ENCODE measurements around the gene FHIT. TPM values are rescaled to one million over a fixed set of nuclear protein-coding genes. Genes with fewer than 3 reads are reported as not detected.

FHIT gene
- total and polyA plus RNA-seq, 4 donors, result 2.1 to 14.7 (median 6.6) TPM

- Histone ChIP-seq H3K27me3 (ENCODE audit: control insufficient read depth in 4 of 4, insufficient read depth in 4 of 4, low read length in 3 of 4) (no peaks in the 10 kb centered on the region), H3K36me3 (ENCODE audit: control insufficient read depth in 4 of 4, insufficient read depth in 3 of 4, low read depth in 1 of 4, low read length in 3 of 4) (no peaks in the 10 kb centered on the region), H3K9ac (ENCODE audit: low read depth in 1 of 2, low read length in 2 of 2) (no peak overlapping the region), H3K4me1 (ENCODE audit: control insufficient read depth in 4 of 4, insufficient read depth in 4 of 4, low read length in 3 of 4) (no peaks in the 10 kb centered on the region), H3K9me3 (ENCODE audit: control insufficient read depth in 4 of 4, low read length in 3 of 4) (no peaks in the 10 kb centered on the region), H3K4me3 (ENCODE audit: low read depth in 1 of 3, low read length in 3 of 3) (no peak overlapping the region), H3K27ac (ENCODE audit: low read depth in 1 of 2, low read length in 2 of 2) (no peak overlapping the region)
- WGBS, result 94% methylated on average over 9 of the region's 9 CpGs
- no peak for TF ChIP-seq EGR1 (IDR thresholded peaks at IDR 0.05; ENCODE audit: low read depth in 2 of 2)
- DNase-seq (ENCODE audit: low spot score), result no peak
Observed at GRCh38 chr3:60633644-60634043, 617.6 kb downstream of the FHIT start.

GRCh38 chr3:60631509-60631908 is 619.7 kb downstream of the FHIT start:
- Histone ChIP-seq H3K27ac (ENCODE audit: low read depth in 1 of 2, low read length in 2 of 2) (no peak overlapping the region), H3K4me1 (ENCODE audit: control insufficient read depth in 4 of 4, insufficient read depth in 4 of 4, low read length in 3 of 4) (no peaks in the 10 kb centered on the region), H3K9ac (ENCODE audit: low read depth in 1 of 2, low read length in 2 of 2) (no peak overlapping the region), H3K4me3 (ENCODE audit: low read depth in 1 of 3, low read length in 3 of 3) (no peak overlapping the region), H3K9me3 (ENCODE audit: control insufficient read depth in 4 of 4, low read length in 3 of 4) (no peaks in the 10 kb centered on the region), H3K27me3 (ENCODE audit: control insufficient read depth in 4 of 4, insufficient read depth in 4 of 4, low read length in 3 of 4) (no peaks in the 10 kb centered on the region), H3K36me3 (ENCODE audit: control insufficient read depth in 4 of 4, insufficient read depth in 3 of 4, low read depth in 1 of 4, low read length in 3 of 4) (no peaks in the 10 kb centered on the region)
- 97% methylated on average over 8 of the region's 8 CpGs for WGBS
- no peak for DNase-seq (ENCODE audit: low spot score)
- TF ChIP-seq FOXA2 (IDR thresholded peaks at IDR 0.05) (no peak), ZBTB33 (IDR thresholded peaks at IDR 0.05) (no peak), TAF1 (conservative IDR thresholded peaks at IDR 0.05) (no peak), GABPA (IDR thresholded peaks at IDR 0.05 in 1 of 2, conservative IDR thresholded peaks at IDR 0.05 in 1 of 2) (no peak), CTCF (IDR thresholded peaks at IDR 0.05; ENCODE audit: low read depth, low read length, missing input control) (no peak), EGR1 (IDR thresholded peaks at IDR 0.05; ENCODE audit: low read depth in 2 of 2) (no peak), HNF4G (IDR thresholded peaks at IDR 0.05) (no peak), YY1 (IDR thresholded peaks at IDR 0.05) (no peak), HNF4A (conservative IDR thresholded peaks at IDR 0.05) (no peak), MAX (IDR thresholded peaks at IDR 0.05) (no peak), REST (IDR thresholded peaks at IDR 0.05) (no peak), RXRA (IDR thresholded peaks at IDR 0.05) (no peak)

All from liver (tissue), 9 donors.